ENCODE data around the gene IQCK. TPM values are rescaled to one million over a fixed set of nuclear protein-coding genes. Genes with fewer than 3 reads are reported as not detected.

IQCK gene
- total and polyA plus RNA-seq, 2 donors (not counting 3 experiments of a cell fraction or from before 2014, with no cell fraction given) = 17.2 to 18.1 TPM

DNA sequence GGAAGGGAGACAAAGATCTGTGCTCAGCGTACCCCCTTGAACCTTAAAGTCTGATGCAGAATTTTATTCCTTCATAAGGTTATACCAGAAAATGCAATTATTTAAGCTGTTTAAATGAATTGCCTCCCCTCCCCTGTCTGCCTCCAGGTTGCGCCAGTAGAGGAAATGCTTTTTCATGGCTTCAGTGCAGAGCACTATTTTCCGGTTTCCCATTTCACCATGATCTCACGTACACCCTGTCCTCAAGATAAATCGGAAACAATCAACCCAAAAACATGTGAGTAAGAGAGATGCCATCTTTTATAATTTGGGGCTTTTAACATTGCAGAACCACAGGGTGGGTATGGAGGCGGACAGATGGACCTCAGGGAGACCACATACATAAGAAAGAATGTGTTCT lies 15.5 kb downstream of the IQCK start:
- H4K20me1 ChIP-seq (replicated peaks; ENCODE audit: control insufficient read depth, extremely low read depth, insufficient read depth, low read length) = no peaks in the 10 kb centered on the region
- FAIRE-seq = no peak
- no peaks in the 10 kb centered on the region for H3K79me2 ChIP-seq (ENCODE audit: control insufficient read depth, insufficient read depth, low read length)
- BruUV-seq (replicated peaks) = no TSS peak
- no peaks in the 10 kb centered on the region for H3K9me1 ChIP-seq (replicated peaks; ENCODE audit: control insufficient read depth, extremely low read depth, insufficient read depth, low read length)
- intact Hi-C loops (cut with micrococcal nuclease) = no loop called here
- no peak overlapping the region for H2AFZ ChIP-seq (ENCODE audit: low read depth, low read length)
- H3K36me3 ChIP-seq (ENCODE audit: control insufficient read depth in 2 of 2, extremely low read depth in 1 of 2, insufficient read depth in 2 of 2, low read length in 2 of 2) = no peaks in the 10 kb centered on the region
- no peak overlapping the region for H3K9ac ChIP-seq (replicated peaks; ENCODE audit: extremely low read depth, insufficient read depth, low read length)
- ChIA-PET POLR2A (no interaction called here), CTCF (no interaction called here)
- H3K4me1 ChIP-seq (ENCODE audit: control insufficient read depth, extremely low read depth, insufficient read depth, low read length) = no peaks in the 10 kb centered on the region
- dilution Hi-C loops (cut with MboI; ENCODE audit: extremely low pct_ligation_motif_present, low sequenced_read_pairs) = no loop called here
- H3K27ac ChIP-seq (ENCODE audit: insufficient read depth, low read depth, low read length) = no peak overlapping the region
- DNase-seq (ENCODE audit: low read depth, low spot score) = no peak
- H3K9me3 ChIP-seq (replicated peaks; ENCODE audit: control insufficient read depth, insufficient read depth, low read length) = no peaks in the 10 kb centered on the region
- no peaks in the 10 kb centered on the region for H3K27me3 ChIP-seq (ENCODE audit: control insufficient read depth in 2 of 2, insufficient read depth in 2 of 2, low read length in 2 of 2)
- TF ChIP-seq FOS (IDR thresholded peaks at IDR 0.05; ENCODE audit: borderline replicate concordance, insufficient read depth, low read length) = no peak
- no peak for TF ChIP-seq GATA2 (IDR thresholded peaks at IDR 0.05; ENCODE audit: insufficient read depth, insufficient read length, low read depth, low read length)
- TF ChIP-seq MYC (IDR thresholded peaks at IDR 0.05; ENCODE audit: low read depth, low read length) = no peak
- TF ChIP-seq POLR2AphosphoS5 (IDR thresholded peaks at IDR 0.05; ENCODE audit: insufficient read depth, low read depth, low read length) = no peak
- no peak for TF ChIP-seq EZH2 (IDR thresholded peaks at IDR 0.05; ENCODE audit: borderline replicate concordance, low read depth, low read length, severe bottlenecking)
- TF ChIP-seq POLR2A (IDR thresholded peaks at IDR 0.05; ENCODE audit: low read depth, low read length) = no peak
- TF ChIP-seq JUN (IDR thresholded peaks at IDR 0.05; ENCODE audit: borderline replicate concordance, insufficient read depth, insufficient read length, low read depth) = no peak
- TF ChIP-seq, protein P1, sequence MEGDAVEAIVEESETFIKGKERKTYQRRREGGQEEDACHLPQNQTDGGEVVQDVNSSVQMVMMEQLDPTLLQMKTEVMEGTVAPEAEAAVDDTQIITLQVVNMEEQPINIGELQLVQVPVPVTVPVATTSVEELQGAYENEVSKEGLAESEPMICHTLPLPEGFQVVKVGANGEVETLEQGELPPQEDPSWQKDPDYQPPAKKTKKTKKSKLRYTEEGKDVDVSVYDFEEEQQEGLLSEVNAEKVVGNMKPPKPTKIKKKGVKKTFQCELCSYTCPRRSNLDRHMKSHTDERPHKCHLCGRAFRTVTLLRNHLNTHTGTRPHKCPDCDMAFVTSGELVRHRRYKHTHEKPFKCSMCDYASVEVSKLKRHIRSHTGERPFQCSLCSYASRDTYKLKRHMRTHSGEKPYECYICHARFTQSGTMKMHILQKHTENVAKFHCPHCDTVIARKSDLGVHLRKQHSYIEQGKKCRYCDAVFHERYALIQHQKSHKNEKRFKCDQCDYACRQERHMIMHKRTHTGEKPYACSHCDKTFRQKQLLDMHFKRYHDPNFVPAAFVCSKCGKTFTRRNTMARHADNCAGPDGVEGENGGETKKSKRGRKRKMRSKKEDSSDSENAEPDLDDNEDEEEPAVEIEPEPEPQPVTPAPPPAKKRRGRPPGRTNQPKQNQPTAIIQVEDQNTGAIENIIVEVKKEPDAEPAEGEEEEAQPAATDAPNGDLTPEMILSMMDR (IDR thresholded peaks at IDR 0.05; ENCODE audit: extremely low read depth in 1 of 2, insufficient read depth in 1 of 2, low read depth in 1 of 2, low read length in 2 of 2) = no peak
- TF ChIP-seq, protein P2, sequence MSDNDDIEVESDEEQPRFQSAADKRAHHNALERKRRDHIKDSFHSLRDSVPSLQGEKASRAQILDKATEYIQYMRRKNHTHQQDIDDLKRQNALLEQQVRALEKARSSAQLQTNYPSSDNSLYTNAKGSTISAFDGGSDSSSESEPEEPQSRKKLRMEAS (IDR thresholded peaks at IDR 0.05; ENCODE audit: insufficient read depth, insufficient read length) = no peak
- no peak overlapping the region for H3K4me3 ChIP-seq (replicated peaks in 1 of 3; ENCODE audit: insufficient read depth in 1 of 3, low read depth in 1 of 3, low read length in 3 of 3)
- H3K4me2 ChIP-seq (ENCODE audit: insufficient read depth, low read length) = no peak overlapping the region

Measured in endothelial cell of umbilical vein (primary cell).